ENCODE results near the gene CCDC71L. TPM values are rescaled to one million over a fixed set of nuclear protein-coding genes. Genes with fewer than 3 reads are reported as not detected.
A peak's percentile ranks its signal among the peaks of the same experiment; 100 is the strongest.

Gene CCDC71L
- total RNA-seq, 1 experiment from 2014 or later: 6.0 TPM

- DNase-seq (ENCODE audit: low read depth, low spot score) (no peak), ATAC-seq (no peak)
- in situ Hi-C loops (cut with HindIII; ENCODE audit: low pct_unique_long_range_greater_than_20kb, low sequenced_read_pairs) (no loop called here), intact Hi-C loops (cut with micrococcal nuclease; ENCODE audit: unreplicated experiment) (no loop called here)
- Histone ChIP-seq H3K4me3 (ENCODE audit: low read depth in 2 of 2, low read length in 2 of 2) (no peak overlapping the region), H3K4me1 (ENCODE audit: control insufficient read depth, insufficient read depth, low read length) (no peaks in the 10 kb centered on the region), H3K27me3 (ENCODE audit: control insufficient read depth, insufficient read depth, low read length) (peaks cover 4% of the 10 kb centered on the region; the same call in 1 of the 2 replicates), H3K27ac (ENCODE audit: low read length) (no peak overlapping the region), H3K36me3 (ENCODE audit: control insufficient read depth, insufficient read depth, low read length) (no peaks in the 10 kb centered on the region), H3K9me3 (ENCODE audit: control insufficient read depth, insufficient read depth, low read depth, low read length) (no peaks in the 10 kb centered on the region)
- ChIA-PET POLR2A (no interaction called here), CTCF (no interaction called here)
- BruUV-seq (replicated peaks): no TSS peak
- no peak for TF ChIP-seq SIN3A (IDR thresholded peaks at IDR 0.05; ENCODE audit: borderline replicate concordance, insufficient read depth, low read depth, low read length)
- no peak for TF ChIP-seq POLR2AphosphoS5 (IDR thresholded peaks at IDR 0.05; ENCODE audit: low read depth, low read length)
- TF ChIP-seq TCF7L2 (IDR thresholded peaks at IDR 0.05; ENCODE audit: low read depth, low read length): no peak
- TF ChIP-seq, protein P1, sequence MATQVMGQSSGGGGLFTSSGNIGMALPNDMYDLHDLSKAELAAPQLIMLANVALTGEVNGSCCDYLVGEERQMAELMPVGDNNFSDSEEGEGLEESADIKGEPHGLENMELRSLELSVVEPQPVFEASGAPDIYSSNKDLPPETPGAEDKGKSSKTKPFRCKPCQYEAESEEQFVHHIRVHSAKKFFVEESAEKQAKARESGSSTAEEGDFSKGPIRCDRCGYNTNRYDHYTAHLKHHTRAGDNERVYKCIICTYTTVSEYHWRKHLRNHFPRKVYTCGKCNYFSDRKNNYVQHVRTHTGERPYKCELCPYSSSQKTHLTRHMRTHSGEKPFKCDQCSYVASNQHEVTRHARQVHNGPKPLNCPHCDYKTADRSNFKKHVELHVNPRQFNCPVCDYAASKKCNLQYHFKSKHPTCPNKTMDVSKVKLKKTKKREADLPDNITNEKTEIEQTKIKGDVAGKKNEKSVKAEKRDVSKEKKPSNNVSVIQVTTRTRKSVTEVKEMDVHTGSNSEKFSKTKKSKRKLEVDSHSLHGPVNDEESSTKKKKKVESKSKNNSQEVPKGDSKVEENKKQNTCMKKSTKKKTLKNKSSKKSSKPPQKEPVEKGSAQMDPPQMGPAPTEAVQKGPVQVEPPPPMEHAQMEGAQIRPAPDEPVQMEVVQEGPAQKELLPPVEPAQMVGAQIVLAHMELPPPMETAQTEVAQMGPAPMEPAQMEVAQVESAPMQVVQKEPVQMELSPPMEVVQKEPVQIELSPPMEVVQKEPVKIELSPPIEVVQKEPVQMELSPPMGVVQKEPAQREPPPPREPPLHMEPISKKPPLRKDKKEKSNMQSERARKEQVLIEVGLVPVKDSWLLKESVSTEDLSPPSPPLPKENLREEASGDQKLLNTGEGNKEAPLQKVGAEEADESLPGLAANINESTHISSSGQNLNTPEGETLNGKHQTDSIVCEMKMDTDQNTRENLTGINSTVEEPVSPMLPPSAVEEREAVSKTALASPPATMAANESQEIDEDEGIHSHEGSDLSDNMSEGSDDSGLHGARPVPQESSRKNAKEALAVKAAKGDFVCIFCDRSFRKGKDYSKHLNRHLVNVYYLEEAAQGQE (IDR thresholded peaks at IDR 0.05; ENCODE audit: insufficient read depth in 1 of 2, low read depth in 2 of 2, low read length in 1 of 2): no peak
- TF ChIP-seq, protein P2, sequence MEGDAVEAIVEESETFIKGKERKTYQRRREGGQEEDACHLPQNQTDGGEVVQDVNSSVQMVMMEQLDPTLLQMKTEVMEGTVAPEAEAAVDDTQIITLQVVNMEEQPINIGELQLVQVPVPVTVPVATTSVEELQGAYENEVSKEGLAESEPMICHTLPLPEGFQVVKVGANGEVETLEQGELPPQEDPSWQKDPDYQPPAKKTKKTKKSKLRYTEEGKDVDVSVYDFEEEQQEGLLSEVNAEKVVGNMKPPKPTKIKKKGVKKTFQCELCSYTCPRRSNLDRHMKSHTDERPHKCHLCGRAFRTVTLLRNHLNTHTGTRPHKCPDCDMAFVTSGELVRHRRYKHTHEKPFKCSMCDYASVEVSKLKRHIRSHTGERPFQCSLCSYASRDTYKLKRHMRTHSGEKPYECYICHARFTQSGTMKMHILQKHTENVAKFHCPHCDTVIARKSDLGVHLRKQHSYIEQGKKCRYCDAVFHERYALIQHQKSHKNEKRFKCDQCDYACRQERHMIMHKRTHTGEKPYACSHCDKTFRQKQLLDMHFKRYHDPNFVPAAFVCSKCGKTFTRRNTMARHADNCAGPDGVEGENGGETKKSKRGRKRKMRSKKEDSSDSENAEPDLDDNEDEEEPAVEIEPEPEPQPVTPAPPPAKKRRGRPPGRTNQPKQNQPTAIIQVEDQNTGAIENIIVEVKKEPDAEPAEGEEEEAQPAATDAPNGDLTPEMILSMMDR (IDR thresholded peaks at IDR 0.05): no peak
Measured at GRCh38 chr7:106625678-106626301, 35.2 kb downstream of the CCDC71L start.

DNA sequence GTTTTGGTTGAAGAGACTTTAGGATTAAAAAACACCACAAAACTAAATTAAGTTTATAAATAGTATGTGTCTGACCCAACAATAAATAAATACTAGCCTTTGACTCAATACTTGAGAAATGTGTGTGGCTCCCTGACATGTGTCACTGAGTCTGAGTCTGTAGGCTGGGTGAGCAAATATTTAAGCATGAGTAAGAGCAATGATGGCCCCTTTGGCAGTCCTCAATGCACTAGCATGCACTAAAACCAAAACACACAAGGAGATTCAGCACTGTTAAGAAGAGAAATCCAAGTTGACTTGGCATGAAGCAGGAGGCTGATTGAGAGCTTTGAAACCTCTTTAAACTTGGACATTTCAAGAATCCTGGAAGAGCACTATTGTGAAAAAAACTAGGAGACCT is 37.1 kb downstream of the CCDC71L start:
- ChIA-PET CTCF (no interaction called here), POLR2A (no interaction called here)
- intact Hi-C loops (cut with micrococcal nuclease; ENCODE audit: unreplicated experiment) (no loop called here), in situ Hi-C loops (cut with HindIII; ENCODE audit: low pct_unique_long_range_greater_than_20kb, low sequenced_read_pairs) (no loop called here)
- Histone ChIP-seq H3K4me1 (ENCODE audit: control insufficient read depth, insufficient read depth, low read length) (no peaks in the 10 kb centered on the region), H3K4me3 (ENCODE audit: low read depth in 2 of 2, low read length in 2 of 2) (no peak overlapping the region), H3K9me3 (ENCODE audit: control insufficient read depth, insufficient read depth, low read depth, low read length) (no peaks in the 10 kb centered on the region), H3K36me3 (ENCODE audit: control insufficient read depth, insufficient read depth, low read length) (no peaks in the 10 kb centered on the region), H3K27ac (ENCODE audit: low read length) (no peak overlapping the region), H3K27me3 (ENCODE audit: control insufficient read depth, insufficient read depth, low read length) (no peaks in the 10 kb centered on the region; the same call in 1 of the 2 replicates)
- ATAC-seq (no peak), DNase-seq (ENCODE audit: low read depth, low spot score) (peak; percentile 28)
- no TSS peak for BruUV-seq (replicated peaks)
- no peak for TF ChIP-seq TCF7L2 (IDR thresholded peaks at IDR 0.05; ENCODE audit: low read depth, low read length)

- H3K36me3 ChIP-seq (ENCODE audit: control insufficient read depth, insufficient read depth, low read length): no peaks in the 10 kb centered on the region
- no peaks in the 10 kb centered on the region for H3K9me3 ChIP-seq (ENCODE audit: control insufficient read depth, insufficient read depth, low read depth, low read length)
- DNase-seq (ENCODE audit: low read depth, low spot score) (no peak), ATAC-seq (no peak)
- H3K27me3 ChIP-seq (ENCODE audit: control insufficient read depth, insufficient read depth, low read length): no peaks in the 10 kb centered on the region; the same call in 1 of the 2 replicates
- ChIA-PET CTCF (no interaction called here), POLR2A (no interaction called here)
- BruUV-seq (replicated peaks): no TSS peak
- H3K27ac ChIP-seq (ENCODE audit: low read length): no peak overlapping the region
- intact Hi-C loops (cut with micrococcal nuclease; ENCODE audit: unreplicated experiment): no loop called here
- TF ChIP-seq, protein P2 (IDR thresholded peaks at IDR 0.05): no peak
- TF ChIP-seq SIN3A (IDR thresholded peaks at IDR 0.05; ENCODE audit: borderline replicate concordance, insufficient read depth, low read depth, low read length): no peak
- no peak for TF ChIP-seq POLR2AphosphoS5 (IDR thresholded peaks at IDR 0.05; ENCODE audit: low read depth, low read length)
- TF ChIP-seq TCF7L2 (IDR thresholded peaks at IDR 0.05; ENCODE audit: low read depth, low read length): no peak
- TF ChIP-seq, protein P1 (IDR thresholded peaks at IDR 0.05; ENCODE audit: insufficient read depth in 1 of 2, low read depth in 2 of 2, low read length in 1 of 2): no peak
- no peaks in the 10 kb centered on the region for H3K4me1 ChIP-seq (ENCODE audit: control insufficient read depth, insufficient read depth, low read length)
- no peak overlapping the region for H3K4me3 ChIP-seq (ENCODE audit: low read depth in 2 of 2, low read length in 2 of 2)
- in situ Hi-C loops (cut with HindIII; ENCODE audit: low pct_unique_long_range_greater_than_20kb, low sequenced_read_pairs): no loop called here
Measured at GRCh38 chr7:106623315-106623660, 37.7 kb downstream of the CCDC71L start.
